Measurements from ENCODE around the gene RPL32. TPM values are rescaled to one million over a fixed set of nuclear protein-coding genes. Genes with fewer than 3 reads are reported as not detected.

RPL32 gene
- polyA plus RNA-seq, 1 donor from 2014 or later: 1,160 TPM

DNA sequence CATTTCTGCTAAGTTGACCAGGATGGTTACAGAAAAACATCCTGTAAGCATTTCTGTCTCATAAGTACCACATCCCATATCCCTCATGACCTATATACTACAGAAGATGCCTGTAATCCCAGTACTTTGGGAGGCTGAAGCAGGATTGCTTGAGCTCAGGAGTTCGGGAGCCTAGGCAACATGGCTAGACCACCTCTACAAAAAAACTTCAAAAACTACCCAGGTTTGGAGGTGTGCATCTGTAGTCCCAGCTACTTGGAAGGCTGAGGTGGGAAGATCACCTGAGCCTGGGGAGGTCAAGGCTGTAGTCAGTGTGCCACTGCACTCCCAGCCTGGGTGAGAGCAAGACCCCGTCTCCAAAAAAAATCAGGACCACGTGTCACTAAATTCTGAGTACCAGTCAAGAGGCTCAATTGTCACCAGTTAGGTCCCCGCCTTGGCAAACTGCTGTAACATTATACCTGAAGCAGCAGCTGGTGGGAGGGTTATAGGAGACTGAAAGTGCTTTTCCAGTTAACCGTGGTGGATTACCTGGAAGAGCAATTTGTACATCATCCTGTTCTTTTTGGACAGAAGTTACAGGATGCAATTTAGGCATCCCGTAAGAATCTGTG lies 6.2 kb downstream of the RPL32 start:
- Histone ChIP-seq H3K27ac (ENCODE audit: low read length) (no peak overlapping the region), H3K4me3 (ENCODE audit: low read length) (no peak overlapping the region), H3K9ac (ENCODE audit: low read length) (no peak overlapping the region), H3K27me3 (ENCODE audit: insufficient read depth, low read depth, low read length) (no peaks in the 10 kb centered on the region), H3K9me3 (ENCODE audit: low read length) (no peaks in the 10 kb centered on the region), H3K4me2 (ENCODE audit: low read length) (no peak overlapping the region), H2AFZ (ENCODE audit: low read depth, low read length) (no peak overlapping the region), H3F3A (ENCODE audit: insufficient read depth, low read length, poor library complexity, severe bottlenecking) (no peaks in the 10 kb centered on the region), H3K79me2 (replicated peaks; ENCODE audit: insufficient read depth, low read length) (peaks cover 23% of the 10 kb centered on the region), H3K36me3 (ENCODE audit: insufficient read depth, low read length) (no peaks in the 10 kb centered on the region), H3K9me2 (ENCODE audit: insufficient read depth, low read length) (no peaks in the 10 kb centered on the region), H4K20me1 (ENCODE audit: insufficient read depth) (peaks cover 3% of the 10 kb centered on the region)
- no peak for TF ChIP-seq SMC3 (conservative IDR thresholded peaks at IDR 0.05; ENCODE audit: poor library complexity)
- TF ChIP-seq, protein P1, sequence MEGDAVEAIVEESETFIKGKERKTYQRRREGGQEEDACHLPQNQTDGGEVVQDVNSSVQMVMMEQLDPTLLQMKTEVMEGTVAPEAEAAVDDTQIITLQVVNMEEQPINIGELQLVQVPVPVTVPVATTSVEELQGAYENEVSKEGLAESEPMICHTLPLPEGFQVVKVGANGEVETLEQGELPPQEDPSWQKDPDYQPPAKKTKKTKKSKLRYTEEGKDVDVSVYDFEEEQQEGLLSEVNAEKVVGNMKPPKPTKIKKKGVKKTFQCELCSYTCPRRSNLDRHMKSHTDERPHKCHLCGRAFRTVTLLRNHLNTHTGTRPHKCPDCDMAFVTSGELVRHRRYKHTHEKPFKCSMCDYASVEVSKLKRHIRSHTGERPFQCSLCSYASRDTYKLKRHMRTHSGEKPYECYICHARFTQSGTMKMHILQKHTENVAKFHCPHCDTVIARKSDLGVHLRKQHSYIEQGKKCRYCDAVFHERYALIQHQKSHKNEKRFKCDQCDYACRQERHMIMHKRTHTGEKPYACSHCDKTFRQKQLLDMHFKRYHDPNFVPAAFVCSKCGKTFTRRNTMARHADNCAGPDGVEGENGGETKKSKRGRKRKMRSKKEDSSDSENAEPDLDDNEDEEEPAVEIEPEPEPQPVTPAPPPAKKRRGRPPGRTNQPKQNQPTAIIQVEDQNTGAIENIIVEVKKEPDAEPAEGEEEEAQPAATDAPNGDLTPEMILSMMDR (IDR thresholded peaks at IDR 0.05; ENCODE audit: poor library complexity, severe bottlenecking): no peak
- TF ChIP-seq EP300 (conservative IDR thresholded peaks at IDR 0.05; ENCODE audit: poor library complexity, severe bottlenecking): no peak
- no peak for TF ChIP-seq RAD21 (conservative IDR thresholded peaks at IDR 0.05)
- no peak for TF ChIP-seq EZH2 (IDR thresholded peaks at IDR 0.05; ENCODE audit: borderline replicate concordance, insufficient read depth, low read length, poor library complexity, severe bottlenecking)

DNA sequence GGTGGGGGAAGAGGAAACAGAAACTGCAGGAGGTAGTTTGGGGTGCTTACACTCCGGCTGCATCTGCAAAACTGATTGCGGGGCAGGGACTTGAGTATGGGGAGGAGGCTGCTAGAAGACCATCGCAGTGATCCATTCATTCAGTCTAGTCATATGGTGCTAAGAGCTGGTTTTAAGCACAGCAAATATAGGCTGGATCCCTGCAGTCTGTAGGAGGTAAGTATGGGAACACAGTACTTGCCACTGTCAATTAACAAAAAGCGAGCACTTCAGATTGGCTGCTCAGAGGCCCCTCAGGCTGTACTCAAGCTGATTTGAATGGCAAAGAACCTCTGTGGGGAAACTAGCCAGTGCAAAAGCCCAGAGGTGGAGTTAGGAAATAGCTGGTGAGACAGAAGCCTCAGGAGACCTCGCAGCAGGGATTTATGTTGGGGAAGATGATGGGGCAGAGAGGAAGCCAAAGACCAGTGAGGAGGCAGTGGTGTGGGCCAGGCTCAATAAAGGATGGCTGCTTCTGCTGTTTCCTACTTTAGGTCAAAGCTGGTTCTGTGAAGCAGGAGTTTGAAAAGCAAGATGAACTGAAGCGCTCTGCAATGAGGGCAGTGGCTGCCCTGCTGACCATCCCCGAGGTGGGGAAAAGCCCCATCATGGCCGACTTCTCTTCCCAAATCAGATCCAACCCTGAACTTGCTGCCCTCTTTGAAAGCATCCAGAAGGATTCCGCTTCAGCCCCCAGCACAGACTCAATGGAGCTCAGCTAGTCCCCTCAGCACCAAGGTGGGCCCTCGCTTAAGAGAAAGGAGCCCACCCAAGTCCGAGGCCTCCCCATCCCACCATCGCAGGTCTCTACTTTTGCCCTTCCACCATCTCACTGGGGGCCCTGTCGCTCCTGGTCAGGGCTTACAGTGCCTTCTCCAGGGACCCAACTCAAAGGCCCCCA lies 7.9 kb downstream of the RPL32 start:
- H3K9me3 ChIP-seq (ENCODE audit: low read length): no peaks in the 10 kb centered on the region
- no peak overlapping the region for H3K27ac ChIP-seq (ENCODE audit: low read length)
- no peak overlapping the region for H3K4me2 ChIP-seq (ENCODE audit: low read length)
- no peak overlapping the region for H2AFZ ChIP-seq (ENCODE audit: low read depth, low read length)
- no peaks in the 10 kb centered on the region for H3F3A ChIP-seq (ENCODE audit: insufficient read depth, low read length, poor library complexity, severe bottlenecking)
- H3K27me3 ChIP-seq (ENCODE audit: insufficient read depth, low read depth, low read length): no peaks in the 10 kb centered on the region
- peaks cover 7% of the 10 kb centered on the region for H3K79me2 ChIP-seq (replicated peaks; ENCODE audit: insufficient read depth, low read length)
- no peaks in the 10 kb centered on the region for H3K9me2 ChIP-seq (ENCODE audit: insufficient read depth, low read length)
- H3K36me3 ChIP-seq (ENCODE audit: insufficient read depth, low read length): no peaks in the 10 kb centered on the region
- no peak overlapping the region for H3K4me3 ChIP-seq (ENCODE audit: low read length)
- H4K20me1 ChIP-seq (ENCODE audit: insufficient read depth): no peaks in the 10 kb centered on the region
- TF ChIP-seq RAD21 (conservative IDR thresholded peaks at IDR 0.05): no peak
- no peak for TF ChIP-seq SMC3 (conservative IDR thresholded peaks at IDR 0.05; ENCODE audit: poor library complexity)
- TF ChIP-seq TAF1 (IDR thresholded peaks at IDR 0.05; ENCODE audit: low read depth): no peak
- TF ChIP-seq MXI1 (conservative IDR thresholded peaks at IDR 0.05; ENCODE audit: poor library complexity, severe bottlenecking): no peak
- no peak for TF ChIP-seq EZH2 (IDR thresholded peaks at IDR 0.05; ENCODE audit: borderline replicate concordance, insufficient read depth, low read length, poor library complexity, severe bottlenecking)
- TF ChIP-seq, protein P1 (IDR thresholded peaks at IDR 0.05; ENCODE audit: poor library complexity, severe bottlenecking): no peak
- no peak for TF ChIP-seq EP300 (conservative IDR thresholded peaks at IDR 0.05; ENCODE audit: poor library complexity, severe bottlenecking)
- TF ChIP-seq, protein P2, sequence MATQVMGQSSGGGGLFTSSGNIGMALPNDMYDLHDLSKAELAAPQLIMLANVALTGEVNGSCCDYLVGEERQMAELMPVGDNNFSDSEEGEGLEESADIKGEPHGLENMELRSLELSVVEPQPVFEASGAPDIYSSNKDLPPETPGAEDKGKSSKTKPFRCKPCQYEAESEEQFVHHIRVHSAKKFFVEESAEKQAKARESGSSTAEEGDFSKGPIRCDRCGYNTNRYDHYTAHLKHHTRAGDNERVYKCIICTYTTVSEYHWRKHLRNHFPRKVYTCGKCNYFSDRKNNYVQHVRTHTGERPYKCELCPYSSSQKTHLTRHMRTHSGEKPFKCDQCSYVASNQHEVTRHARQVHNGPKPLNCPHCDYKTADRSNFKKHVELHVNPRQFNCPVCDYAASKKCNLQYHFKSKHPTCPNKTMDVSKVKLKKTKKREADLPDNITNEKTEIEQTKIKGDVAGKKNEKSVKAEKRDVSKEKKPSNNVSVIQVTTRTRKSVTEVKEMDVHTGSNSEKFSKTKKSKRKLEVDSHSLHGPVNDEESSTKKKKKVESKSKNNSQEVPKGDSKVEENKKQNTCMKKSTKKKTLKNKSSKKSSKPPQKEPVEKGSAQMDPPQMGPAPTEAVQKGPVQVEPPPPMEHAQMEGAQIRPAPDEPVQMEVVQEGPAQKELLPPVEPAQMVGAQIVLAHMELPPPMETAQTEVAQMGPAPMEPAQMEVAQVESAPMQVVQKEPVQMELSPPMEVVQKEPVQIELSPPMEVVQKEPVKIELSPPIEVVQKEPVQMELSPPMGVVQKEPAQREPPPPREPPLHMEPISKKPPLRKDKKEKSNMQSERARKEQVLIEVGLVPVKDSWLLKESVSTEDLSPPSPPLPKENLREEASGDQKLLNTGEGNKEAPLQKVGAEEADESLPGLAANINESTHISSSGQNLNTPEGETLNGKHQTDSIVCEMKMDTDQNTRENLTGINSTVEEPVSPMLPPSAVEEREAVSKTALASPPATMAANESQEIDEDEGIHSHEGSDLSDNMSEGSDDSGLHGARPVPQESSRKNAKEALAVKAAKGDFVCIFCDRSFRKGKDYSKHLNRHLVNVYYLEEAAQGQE (IDR thresholded peaks at IDR 0.05; ENCODE audit: borderline replicate concordance): no peak
- no peak for TF ChIP-seq POLR2AphosphoS5 (IDR thresholded peaks at IDR 0.05)
- no peak overlapping the region for H3K9ac ChIP-seq (ENCODE audit: low read length)
